Fibroblast of pulmonary artery (primary cell): ENCODE results near the gene NBEAL2.

Source experiments
- DNase-seq: peaks from one replicate; pipeline ENCODE4 v3.0.0-alpha.2; 2010; ENCODE audit warnings: low read depth
- H3K4me3 ChIP-seq: replicated peaks from 2 replicates; pipeline ENCODE4 v1.5.1; 2011; ENCODE audit warnings: low read depth, mild to moderate bottlenecking, control low read depth, low read length, moderate library complexity
- CTCF ChIP-seq: IDR thresholded peaks from 2 replicates; pipeline ENCODE4 v1.5.1; 2011; ENCODE audit warnings: mild to moderate bottlenecking, control low read depth, low read length, inconsistent platforms; ENCODE audit errors: missing control alignments

Gene NBEAL2

GRCh38 chr3:46965151-46965550 is 14.3 kb upstream of the NBEAL2 start:
- no peak for DNase-seq
- no peak overlapping the region for H3K4me3 ChIP-seq
- no peak for TF ChIP-seq CTCF

- no peak for TF ChIP-seq CTCF
- no peak for DNase-seq
- H3K4me3 ChIP-seq: no peak overlapping the region
Observed at GRCh38 chr3:46966811-46967210, 12.7 kb upstream of the NBEAL2 start.

DNA sequence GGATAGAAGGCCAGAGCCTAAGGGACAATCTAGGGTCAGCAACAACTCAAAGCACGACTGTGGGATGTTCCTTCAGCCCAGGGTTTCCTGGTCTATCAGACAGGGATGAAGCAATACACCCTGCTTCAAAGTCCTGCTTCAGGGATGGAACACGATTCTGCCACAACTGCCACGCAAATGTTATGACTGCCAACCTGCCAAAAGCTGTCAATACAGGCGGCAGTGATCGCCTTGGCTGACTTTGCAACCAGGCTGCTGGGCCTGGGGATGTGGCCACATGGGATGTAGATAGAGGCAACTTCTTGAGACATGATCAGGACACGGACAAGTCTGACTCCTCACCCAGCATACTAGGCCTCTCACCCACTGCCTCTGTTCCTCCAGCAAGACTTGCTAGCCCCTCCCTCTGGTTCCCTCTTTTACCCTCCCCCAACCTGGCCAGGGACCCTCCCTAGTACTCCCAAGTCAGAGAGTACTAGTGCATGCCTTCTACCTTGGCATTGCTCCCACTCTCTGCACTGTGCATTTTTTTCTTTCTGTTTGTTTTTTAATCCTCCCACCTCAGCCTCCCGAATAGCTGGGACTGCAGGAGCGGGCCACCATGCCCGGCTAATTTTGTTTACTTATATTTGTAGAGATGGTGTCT is 10.6 kb upstream of the NBEAL2 start:
- no peak overlapping the region for H3K4me3 ChIP-seq
- DNase-seq: no peak
- TF ChIP-seq CTCF: no peak

- no peak overlapping the region for H3K4me3 ChIP-seq
- TF ChIP-seq CTCF: no peak
- DNase-seq: no peak
Observed at GRCh38 chr3:46970391-46971091, 8.9 kb upstream of the NBEAL2 start.

DNA sequence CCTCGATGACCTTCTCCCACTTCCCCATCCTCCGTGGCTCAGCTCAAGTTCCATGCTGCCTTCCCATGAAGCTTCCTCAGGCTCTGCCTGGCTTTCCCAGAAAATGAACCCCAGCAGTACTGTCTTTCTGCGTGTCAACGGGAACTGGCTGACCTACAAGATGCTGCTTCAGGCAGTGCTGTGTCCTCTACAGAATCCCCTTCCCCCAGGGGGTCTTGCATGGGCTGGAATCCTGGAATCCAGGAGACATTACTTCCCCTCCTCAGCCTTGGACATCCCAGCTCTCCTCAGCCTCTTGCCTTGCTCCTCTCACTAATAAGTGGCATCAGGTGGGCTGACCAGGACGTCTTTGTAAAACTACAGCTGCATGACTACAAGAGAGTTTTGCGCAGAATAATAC is 8.3 kb upstream of the NBEAL2 start:
- no peak overlapping the region for H3K4me3 ChIP-seq
- DNase-seq: no peak
- no peak for TF ChIP-seq CTCF

GRCh38 chr3:46971742-46972141 is 7.7 kb upstream of the NBEAL2 start:
- no peak overlapping the region for H3K4me3 ChIP-seq
- DNase-seq: no peak
- no peak for TF ChIP-seq CTCF

- TF ChIP-seq CTCF: no peak
- no peak overlapping the region for H3K4me3 ChIP-seq
- no peak for DNase-seq
Observed at GRCh38 chr3:46972396-46972795, 7.1 kb upstream of the NBEAL2 start.
